ENCODE results near the gene TPX2. TPM values are rescaled to one million over a fixed set of nuclear protein-coding genes. Genes with fewer than 3 reads are reported as not detected.

TPX2 gene
- total RNA-seq, 4 donors from 2014 or later = 4.4 to 26.4 (median 9.3) TPM

Small RNAs within 50 kb of the gene (small RNA-seq; reads per million reads assigned to genes)
- 0 reads per million in 2 donors for gene AL160175.1

Other genes with a start within 250 kb of the TPX2 start
- gene HM13, start 224.8 kb upstream of the TPX2 start, total RNA-seq = 10 to 100 TPM; 38.9 to 97.4 (median 56.3) TPM
- 100 to 1,000 TPM; 408 to 760 (median 570) TPM for gene ID1, start 134.0 kb upstream of the TPX2 start, total RNA-seq
- 1 to 10 TPM in 1 of 4 donors, not detected in 3; 2.5 TPM for gene COX4I2, start 101.4 kb upstream of the TPX2 start, total RNA-seq
- gene BCL2L1, start 16.4 kb upstream of the TPX2 start, total RNA-seq = 100 to 1,000 TPM in 3 of 4 donors, 10 to 100 TPM in 1; 85.0 to 185 (median 144) TPM
- under 1 TPM in 1 of 4 donors, not detected in 3; 0.57 TPM for gene MYLK2, start 80.1 kb downstream of the TPX2 start, total RNA-seq
- not detected for gene FOXS1, start 106.3 kb downstream of the TPX2 start, total RNA-seq
- gene DUSP15, start 131.2 kb downstream of the TPX2 start, total RNA-seq = 10 to 100 TPM in 1 of 4 donors, 1 to 10 TPM in 2, under 1 TPM in 1; 0.53 to 19.8 (median 2.3) TPM
- gene TTLL9, start 131.3 kb downstream of the TPX2 start, total RNA-seq = 1 to 10 TPM in 1 of 4 donors, under 1 TPM in 1, not detected in 2; 0.47 to 1.7 TPM
- 1 to 10 TPM; 5.1 to 6.6 (median 6.2) TPM for gene PDRG1, start 212.8 kb downstream of the TPX2 start, total RNA-seq
- under 1 TPM in 1 of 4 donors, not detected in 3; 0.38 TPM for gene XKR7, start 228.9 kb downstream of the TPX2 start, total RNA-seq

Data from Peyer's patch (tissue), 4 donors.